Kidney (tissue), 14 donors: ENCODE data around the gene CCDC110. TPM values are rescaled to one million over a fixed set of nuclear protein-coding genes. Genes with fewer than 3 reads are reported as not detected.

ENCODE experiments used
- DNase-seq, 5 donors: peaks; one replicate each; pipeline ENCODE4 v3.0.0-alpha.2; 2013 to 2020
- FAIRE-seq: peaks from 2 replicates; lab custom pipeline; 2012; peaks lifted over from hg19 to GRCh38; lab: Jason Lieb, UNC
- H3K27ac ChIP-seq, 2 donors: one replicate each; pipeline ENCODE4 v1.7.0; 2013; ENCODE audit warnings: low read depth in 2 of 2, low read length in 2 of 2, inconsistent platforms in 1 of 2
- H3K27me3 ChIP-seq: one replicate; pipeline ENCODE4 v1.7.1; 2013; ENCODE audit warnings: low read length, inconsistent platforms; ENCODE audit not compliant: control insufficient read depth, insufficient read depth
- H3K36me3 ChIP-seq, 3 donors: one replicate each; pipeline versions ENCODE4 v1.7.0 to v1.7.1; 2013; ENCODE audit warnings: low read length in 3 of 3, control low read depth in 1 of 3, inconsistent platforms in 1 of 3; ENCODE audit not compliant: insufficient read depth in 3 of 3, control insufficient read depth in 2 of 3
- H3K4me1 ChIP-seq, 3 donors: one replicate each; pipeline versions ENCODE4 v1.7.0 to v1.7.1; 2013; ENCODE audit warnings: low read length in 3 of 3, inconsistent platforms in 1 of 3, low read depth in 1 of 3; ENCODE audit not compliant: control insufficient read depth in 2 of 3, insufficient read depth in 2 of 3
- H3K4me3 ChIP-seq, 3 donors: one replicate each; pipeline versions ENCODE4 v1.7.0 to v1.8.1; 2013; ENCODE audit warnings: low read length in 3 of 3, control low read depth in 1 of 3, inconsistent platforms in 1 of 3
- H3K9ac ChIP-seq, 3 donors: one replicate each; pipeline versions ENCODE4 v1.7.0 to v1.7.1; 2013; ENCODE audit warnings: low read length in 3 of 3, control low read depth in 1 of 3, inconsistent platforms in 1 of 3
- H3K9me3 ChIP-seq, 3 donors: one replicate each; pipeline versions ENCODE4 v1.7.0 to v1.7.1; 2013; ENCODE audit warnings: low read length in 3 of 3, control low read depth in 1 of 3, inconsistent platforms in 1 of 3; ENCODE audit not compliant: control insufficient read depth in 2 of 3, insufficient read depth in 1 of 3
- CTCF ChIP-seq: IDR thresholded peaks from 3 replicates; pipeline ENCODE4 v1.5.1; 2012; ENCODE audit warnings: mild to moderate bottlenecking, moderate library complexity, borderline replicate concordance; ENCODE audit not compliant: insufficient read depth; ENCODE audit errors: extremely low read depth
- intact Hi-C: fragments of 100-400 bp; cut with DNase I; formaldehyde crosslinking; loops from one replicate; pipeline ENCODE4 v1.11.1; 2022
- polyA plus RNA-seq: library from polyadenylated mRNA; stranded (reverse); fragments of 350-450 nt; fragmentation: Illumina TruSeq; extraction: RNeasy Lipid Tissue Mini Kit (QIAGEN cat#74804); gene quantifications from one replicate; pipeline ENCODE4 v1.2.3, GENCODE V29; 2014; ENCODE audit warnings: low read depth, low replicate concordance; ENCODE audit not compliant: insufficient read depth
- total RNA-seq: library from RNA; stranded (reverse); fragmentation: NEBNext Ultra II Directional; extraction: Animal tissue kit (Norgen Biotek cat#: 25700); gene quantifications from one replicate; pipeline ENCODE4 v1.2.1, GENCODE V29; 2021
- donor health status: control.
- donor health status: control.
- donor health status: control.
- donor health status: control.
- donor health status: control.
- donor health status: DM: yes; HTN: yes; CAD: no.
- donor health status: Normal renal cell carcinoma (clear cell type).

Gene CCDC110
- total and polyA plus RNA-seq, 2 donors from 2014 or later, result 2.2 to 4.5 TPM

- Histone ChIP-seq H3K27me3 (no peaks in the 10 kb centered on the region), H3K9me3 (no peaks in the 10 kb centered on the region), H3K36me3 (no peaks in the 10 kb centered on the region), H3K27ac (no peak overlapping the region), H3K4me3 (no peak overlapping the region), H3K9ac (no peak overlapping the region), H3K4me1 (no peaks in the 10 kb centered on the region)
- FAIRE-seq (no peak), DNase-seq (no peak)
- intact Hi-C loops, result no loop called here
- TF ChIP-seq CTCF, result no peak
These were observed 9.9 kb upstream of the CCDC110 start for GRCh38 chr4:185481401-185481800.

GRCh38 chr4:185480016-185480732, 8.6 kb upstream of the CCDC110 start:
- H3K9me3 ChIP-seq, result no peaks in the 10 kb centered on the region
- no peaks in the 10 kb centered on the region for H3K36me3 ChIP-seq
- DNase-seq, result no peak
- no peak overlapping the region for H3K9ac ChIP-seq
- no peak overlapping the region for H3K27ac ChIP-seq
- H3K27me3 ChIP-seq, result no peaks in the 10 kb centered on the region
- TF ChIP-seq CTCF, result no peak
- FAIRE-seq, result no peak
- H3K4me1 ChIP-seq, result no peaks in the 10 kb centered on the region
- intact Hi-C loops, result no loop called here
- H3K4me3 ChIP-seq, result no peak overlapping the region

- no peak overlapping the region for H3K9ac ChIP-seq
- H3K27me3 ChIP-seq, result no peaks in the 10 kb centered on the region
- FAIRE-seq (no peak), DNase-seq (no peak)
- no peaks in the 10 kb centered on the region for H3K9me3 ChIP-seq
- no peaks in the 10 kb centered on the region for H3K4me1 ChIP-seq
- H3K4me3 ChIP-seq, result no peak overlapping the region
- no peaks in the 10 kb centered on the region for H3K36me3 ChIP-seq
- H3K27ac ChIP-seq, result no peak overlapping the region
- no peak for TF ChIP-seq CTCF
- intact Hi-C loops, result loop anchor here (10.0 kb wide), 1 partner anchor 115 kb away; no protein-coding TSS in a partner anchor
These were observed 8.0 kb upstream of the CCDC110 start for GRCh38 chr4:185479507-185479971.
